GM19351 (cell line): ENCODE data around the gene ERI2.
A peak's percentile ranks its signal among the peaks of the same experiment; 100 is the strongest.
"Not testable (repeated sequence)": the region's sequence is repeated elsewhere in the genome, so short reads cannot be mapped to it uniquely, and the experiment has no call there.

Experiments used
- ATAC-seq: cut with Tn5 transposase; IDR thresholded peaks from one replicate; pipeline ENCODE4 v1.9.1; 2021; ENCODE audit warnings: mild to moderate bottlenecking, moderate library complexity; ENCODE audit not compliant: unreplicated experiment

Gene ERI2

DNA sequence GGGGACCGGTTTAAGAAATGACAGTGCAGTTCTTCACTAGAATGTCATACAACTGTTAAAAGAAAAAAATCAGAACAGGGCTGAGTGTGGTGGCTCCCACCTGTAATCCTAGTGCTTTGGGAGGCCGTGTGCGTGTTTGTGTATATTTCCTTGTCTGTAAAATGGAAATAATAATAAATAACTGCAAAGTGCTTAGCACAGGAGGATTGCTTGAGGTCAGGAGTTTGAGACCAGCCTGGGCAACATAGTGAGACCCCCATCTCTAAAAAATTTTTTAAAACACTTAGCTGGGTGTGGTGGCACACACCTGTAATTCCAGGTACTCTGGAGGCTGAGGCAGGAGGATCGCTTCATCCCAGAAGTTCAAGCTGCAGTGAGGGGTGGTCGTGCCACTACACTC, 40.0 kb downstream of the ERI2 start:
- ATAC-seq, result no peak

DNA sequence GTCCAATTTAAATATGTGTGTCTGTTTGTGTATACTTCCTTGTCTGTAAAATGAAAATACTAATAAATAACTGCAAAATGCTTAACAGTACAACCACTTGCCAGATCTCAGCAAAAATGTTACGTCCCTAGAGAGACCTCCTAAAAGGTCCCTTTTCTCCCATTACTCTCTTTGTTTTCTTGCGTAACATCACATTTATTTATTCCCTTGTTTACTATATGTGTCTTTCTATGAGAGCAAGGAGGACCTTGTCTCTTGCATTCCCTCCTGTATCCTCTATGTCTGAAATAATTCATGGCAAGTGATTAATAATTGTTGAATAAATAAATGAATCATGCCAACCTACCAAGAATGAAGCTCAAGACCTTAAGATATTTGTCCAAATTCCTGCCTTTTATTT, 40.5 kb downstream of the ERI2 start:
- ATAC-seq, result no peak

DNA sequence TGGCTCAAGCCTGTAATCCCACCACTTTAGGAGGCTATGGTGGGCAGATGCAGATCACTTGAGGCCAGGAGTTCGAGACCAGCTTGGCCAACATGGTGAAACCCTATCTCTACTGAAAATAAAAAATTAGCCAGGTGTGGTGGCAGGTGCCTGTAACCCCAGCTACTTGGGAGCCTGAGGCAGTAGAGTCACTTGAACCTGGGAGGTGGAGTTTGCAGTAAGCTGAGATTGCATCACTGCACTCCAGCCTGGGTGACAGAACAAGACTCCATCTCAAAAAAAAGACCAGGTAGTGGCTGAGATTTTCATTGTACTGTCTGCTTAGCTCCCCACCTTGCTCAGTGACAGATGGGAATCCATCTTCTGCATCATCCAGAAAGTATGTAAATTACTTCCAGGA, 41.8 kb downstream of the ERI2 start:
- ATAC-seq, result not testable (repeated sequence)

DNA sequence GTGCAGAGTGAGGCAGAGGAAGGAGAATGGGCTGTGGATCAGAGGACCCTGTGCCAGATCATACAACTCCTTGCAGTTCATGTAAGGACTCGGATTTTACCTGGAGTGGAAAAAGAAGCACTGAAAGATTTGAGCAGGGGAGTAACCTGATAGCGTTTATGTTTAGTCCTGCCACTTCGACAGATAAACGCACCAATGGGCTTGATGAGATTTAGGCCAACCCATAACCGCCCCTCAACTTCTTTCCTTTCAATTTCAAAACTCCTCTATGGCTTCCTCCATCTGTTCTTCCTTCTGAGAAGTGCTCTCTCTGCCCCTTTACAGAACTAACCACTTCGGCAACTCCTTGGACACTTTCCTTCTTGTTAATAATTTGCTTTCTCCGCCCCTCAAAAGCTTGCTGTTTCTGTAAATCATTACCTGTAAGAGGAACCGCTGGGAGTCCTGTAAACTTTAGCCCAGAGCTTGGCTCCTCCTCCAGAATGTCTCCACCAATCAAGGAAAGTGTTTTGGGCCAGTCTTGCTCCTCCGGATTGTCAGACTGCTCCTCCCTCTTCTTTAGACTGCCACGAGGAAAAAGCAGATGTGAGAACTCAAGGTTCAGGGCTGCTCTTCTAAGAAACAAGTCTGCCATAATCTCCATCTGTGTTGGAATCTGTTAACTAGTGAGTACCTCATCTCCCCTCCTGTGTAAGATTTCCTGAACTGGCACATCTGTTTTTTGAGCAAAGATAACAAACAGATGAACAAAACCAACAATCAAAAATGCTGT, 42.6 kb downstream of the ERI2 start, which contains the start of gene ACSM3:
TSS of gene ACSM3 (plus strand) at position 554 of the 772 bp plus-strand sequence. CDS start 6,021 bp downstream, outside the sequence.
- peak; percentile 99 for ATAC-seq

DNA sequence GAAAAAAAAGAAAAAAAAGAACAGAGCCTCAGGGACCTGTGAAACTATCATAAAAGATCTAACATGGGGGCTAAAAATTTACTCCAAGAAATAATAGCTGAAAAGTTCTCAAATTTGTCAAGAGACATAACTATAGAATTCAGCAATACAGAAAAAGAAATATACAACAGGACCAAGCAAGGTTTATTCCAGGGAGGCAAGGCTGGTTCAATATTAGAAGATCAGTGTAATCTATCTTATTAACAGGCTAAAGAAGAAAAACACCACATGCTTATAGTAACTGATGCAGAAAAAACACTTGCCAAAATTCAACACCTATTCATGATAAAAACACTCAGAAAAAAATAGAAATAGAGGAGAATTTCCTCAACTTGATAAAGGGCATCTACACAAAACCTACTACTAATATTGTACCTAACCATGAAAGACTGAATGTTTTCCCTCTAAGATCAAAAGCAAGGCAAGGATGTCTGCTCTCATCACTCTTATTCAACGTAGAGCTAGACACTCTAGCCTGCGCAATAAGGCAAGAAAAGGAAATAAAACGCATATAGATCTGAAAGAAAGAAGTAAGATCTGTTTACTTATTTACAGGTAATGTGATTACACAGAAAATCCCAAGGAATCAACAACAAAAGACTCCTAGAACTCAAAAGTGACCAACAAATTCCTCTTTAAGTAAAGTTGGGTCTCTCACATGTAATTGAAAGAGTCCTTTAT, 43.7 kb downstream of the ERI2 start:
- no peak for ATAC-seq

DNA sequence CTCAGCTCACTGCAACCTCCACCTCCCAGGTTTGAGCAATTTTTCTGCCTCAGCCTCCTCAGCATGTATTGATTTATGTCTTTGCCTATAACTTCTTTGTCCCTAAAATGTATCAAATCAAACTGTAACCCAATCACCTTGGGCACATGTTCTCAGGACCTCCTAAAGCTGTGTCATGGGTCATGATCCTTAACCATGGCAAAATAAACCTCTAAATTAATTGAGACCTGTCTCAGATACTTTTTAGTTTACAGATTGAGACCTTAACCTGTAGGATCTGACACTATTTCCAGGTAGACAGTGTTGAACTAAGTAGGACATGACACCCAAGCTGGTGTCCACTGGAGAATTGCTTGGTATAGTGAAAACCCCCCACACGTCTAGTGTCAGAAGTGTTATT, 45.1 kb downstream of the ERI2 start:
- ATAC-seq, result no peak

GRCh38 chr16:20760346-20760745, 45.9 kb downstream of the ERI2 start:
- no peak for ATAC-seq

DNA sequence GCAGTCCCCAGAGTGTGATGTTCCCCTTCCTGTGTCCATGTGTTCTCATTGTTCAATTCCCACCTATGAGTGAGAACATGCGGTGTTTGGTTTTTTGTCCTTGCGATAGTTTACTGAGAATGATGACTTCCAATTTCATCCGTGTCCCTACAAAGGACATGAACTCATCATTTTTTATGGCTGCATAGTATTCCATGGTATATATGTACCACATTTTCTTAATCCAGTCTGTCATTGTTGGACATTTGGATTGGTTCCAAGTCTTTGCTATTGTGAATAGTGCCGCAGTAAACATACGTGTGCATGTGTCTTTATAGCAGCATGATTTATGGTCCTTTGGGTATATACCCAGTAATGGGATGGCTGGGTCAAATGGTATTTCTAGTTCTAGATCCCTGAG, 50.5 kb downstream of the ERI2 start:
- not testable (repeated sequence) for ATAC-seq

DNA sequence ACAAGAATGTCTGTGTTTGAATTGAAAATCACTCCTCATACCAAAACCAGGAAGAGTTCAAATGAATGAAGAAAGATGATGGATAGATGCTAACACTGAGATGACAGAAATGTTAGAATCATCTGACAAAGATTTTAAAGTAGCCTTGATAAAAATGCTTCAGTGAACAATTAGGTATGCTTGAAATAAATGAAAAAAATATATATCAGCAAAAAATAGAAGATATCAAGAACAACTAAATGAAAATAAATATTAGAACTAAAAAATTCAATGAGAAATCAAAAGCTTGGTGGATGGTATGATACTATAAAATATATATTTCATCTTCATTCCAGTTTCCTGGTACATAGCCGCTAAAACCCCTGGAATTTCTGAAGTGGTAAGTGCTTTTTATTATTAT, 51.0 kb downstream of the ERI2 start:
- no peak for ATAC-seq

DNA sequence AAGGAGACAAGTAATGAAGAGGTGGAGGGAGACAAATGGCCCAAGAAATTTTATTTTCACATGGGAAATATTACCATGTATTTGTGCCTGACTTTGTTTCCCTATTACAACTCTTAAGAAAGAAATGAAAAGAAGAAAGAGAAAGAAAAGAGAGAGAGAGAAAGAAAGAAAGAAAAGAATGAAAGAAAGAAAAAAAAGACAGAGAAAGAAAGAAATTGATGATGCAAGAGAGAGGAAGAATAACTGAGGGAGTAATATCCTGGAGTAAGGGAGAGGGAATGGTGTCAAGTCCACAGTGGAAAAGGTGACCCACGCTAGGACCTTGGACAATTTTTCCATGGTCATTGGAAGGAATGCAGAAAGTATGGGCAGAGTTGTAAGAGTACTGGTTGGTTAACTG, 52.5 kb downstream of the ERI2 start:
- no peak for ATAC-seq

- ATAC-seq, result no peak
Measured at GRCh38 chr16:20750558-20750957, 55.7 kb downstream of the ERI2 start.

- ATAC-seq, result no peak
Measured at GRCh38 chr16:20749474-20749873, 56.8 kb downstream of the ERI2 start.

DNA sequence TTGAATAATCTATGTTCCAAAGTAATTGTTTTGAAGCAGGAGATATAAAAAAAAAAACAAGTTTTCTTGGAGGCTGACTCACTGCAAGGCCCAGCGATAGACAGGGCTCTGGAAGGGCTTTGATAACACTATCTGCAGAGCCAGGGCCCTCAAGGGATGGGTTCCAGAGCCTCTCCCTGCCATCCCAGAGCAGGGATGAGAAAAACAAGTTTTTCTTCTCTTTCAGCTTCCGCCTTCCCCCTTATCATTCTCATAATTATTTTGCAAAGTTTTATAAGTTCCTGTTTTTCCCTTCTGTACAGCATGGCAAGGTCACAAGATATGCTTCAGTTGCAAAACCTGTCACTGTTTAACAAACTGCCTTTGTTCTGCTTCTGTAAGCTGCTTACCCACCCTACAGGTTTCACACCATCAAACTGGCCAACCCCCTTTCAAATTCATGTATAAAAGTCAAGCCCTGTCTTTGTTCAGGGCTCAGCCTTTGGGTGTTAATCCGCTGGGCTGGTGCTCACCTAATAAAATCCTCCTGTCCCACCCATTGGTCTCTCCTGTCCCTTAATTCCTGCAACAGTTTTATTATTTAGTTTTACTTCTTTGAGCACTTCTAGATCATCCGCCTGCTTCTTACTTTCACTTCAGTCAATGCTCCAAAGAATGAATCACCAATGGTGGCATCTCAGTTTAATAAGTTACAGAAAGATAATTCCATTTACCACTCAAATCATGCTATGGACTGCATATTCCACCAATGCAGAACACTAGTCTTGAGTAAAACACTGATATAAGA, 59.0 kb downstream of the ERI2 start:
- no peak for ATAC-seq

DNA sequence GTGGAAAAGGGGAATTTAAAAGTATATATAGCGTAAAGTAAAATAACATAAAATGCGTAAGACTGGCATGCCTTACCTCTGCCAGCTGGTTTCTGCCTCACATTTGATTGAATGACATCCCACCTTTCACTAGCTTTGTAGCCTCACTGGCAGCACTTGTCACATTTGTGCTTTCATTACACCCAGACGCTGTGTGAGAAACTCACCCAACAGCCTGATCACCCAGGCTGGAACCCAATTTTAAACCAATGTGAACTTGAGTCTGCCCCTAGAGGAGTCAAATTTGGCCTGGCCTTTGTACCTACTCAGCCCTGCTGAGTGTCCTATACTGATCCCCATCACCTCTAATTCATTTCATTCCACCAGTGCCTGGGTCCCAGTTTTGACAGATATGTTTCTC, 59.8 kb downstream of the ERI2 start:
- no peak for ATAC-seq
